ENCODE results near the gene HLA-DOA. TPM values are rescaled to one million over a fixed set of nuclear protein-coding genes. Genes with fewer than 3 reads are reported as not detected.

The HLA-DOA gene
- total RNA-seq, 1 experiment from 2014 or later, result 0.58 TPM

GRCh38 chr6:32962213-32962826 is 47.1 kb downstream of the HLA-DOA start:
- DNase-seq (ENCODE audit: low spot score), result no peak
- H3K36me3 ChIP-seq (ENCODE audit: insufficient read depth, low read length, poor library complexity, severe bottlenecking), result no peaks in the 10 kb centered on the region
- no peaks in the 10 kb centered on the region for H3K9me3 ChIP-seq (ENCODE audit: low read depth, low read length, poor library complexity, severe bottlenecking)
- intact Hi-C loops (cut with micrococcal nuclease; ENCODE audit: unreplicated experiment), result no loop called here
- H3K27me3 ChIP-seq (replicated peaks; ENCODE audit: insufficient read depth, low read depth, low read length, poor library complexity), result no peaks in the 10 kb centered on the region
- H3K27ac ChIP-seq (ENCODE audit: low read depth, low read length, poor library complexity, severe bottlenecking), result no peak overlapping the region
- TF ChIP-seq EZH2 (IDR thresholded peaks at IDR 0.05; ENCODE audit: borderline replicate concordance, low read depth, low read length, poor library complexity, severe bottlenecking) (no peak), CTCF (conservative IDR thresholded peaks at IDR 0.05; ENCODE audit: low read depth, low read length) (no peak)
- no peak overlapping the region for H3K4me3 ChIP-seq (ENCODE audit: low read depth, low read length, poor library complexity, severe bottlenecking)
- peaks cover 14% of the 10 kb centered on the region for H3K4me1 ChIP-seq (ENCODE audit: insufficient read depth, low read length, poor library complexity, severe bottlenecking)
- no TSS peak for BruUV-seq (replicated peaks)
- ChIA-PET CTCF (no interaction called here), POLR2A (ENCODE audit: low non-redundant PET) (no interaction called here)

GRCh38 chr6:32960563-32960962 is 48.8 kb downstream of the HLA-DOA start:
- no peaks in the 10 kb centered on the region for H3K27me3 ChIP-seq (replicated peaks; ENCODE audit: insufficient read depth, low read depth, low read length, poor library complexity)
- H3K9me3 ChIP-seq (ENCODE audit: low read depth, low read length, poor library complexity, severe bottlenecking), result no peaks in the 10 kb centered on the region
- H3K27ac ChIP-seq (ENCODE audit: low read depth, low read length, poor library complexity, severe bottlenecking), result no peak overlapping the region
- DNase-seq (ENCODE audit: low spot score), result no peak
- H3K4me1 ChIP-seq (ENCODE audit: insufficient read depth, low read length, poor library complexity, severe bottlenecking), result peaks cover 6% of the 10 kb centered on the region
- POLR2A ChIA-PET (ENCODE audit: low non-redundant PET), result no interaction called here
- intact Hi-C loops (cut with micrococcal nuclease; ENCODE audit: unreplicated experiment), result no loop called here
- no TSS peak for BruUV-seq (replicated peaks)
- CTCF ChIA-PET, result no interaction called here
- H3K4me3 ChIP-seq (ENCODE audit: low read depth, low read length, poor library complexity, severe bottlenecking), result no peak overlapping the region
- no peak for TF ChIP-seq CTCF (conservative IDR thresholded peaks at IDR 0.05; ENCODE audit: low read depth, low read length)
- no peak for TF ChIP-seq EZH2 (IDR thresholded peaks at IDR 0.05; ENCODE audit: borderline replicate concordance, low read depth, low read length, poor library complexity, severe bottlenecking)
- H3K36me3 ChIP-seq (ENCODE audit: insufficient read depth, low read length, poor library complexity, severe bottlenecking), result no peaks in the 10 kb centered on the region

GRCh38 chr6:32956176-32956575 is 53.2 kb downstream of the HLA-DOA start:
- intact Hi-C loops (cut with micrococcal nuclease; ENCODE audit: unreplicated experiment), result no loop called here
- Histone ChIP-seq H3K4me1 (ENCODE audit: insufficient read depth, low read length, poor library complexity, severe bottlenecking) (no peaks in the 10 kb centered on the region), H3K36me3 (ENCODE audit: insufficient read depth, low read length, poor library complexity, severe bottlenecking) (no peaks in the 10 kb centered on the region), H3K9me3 (ENCODE audit: low read depth, low read length, poor library complexity, severe bottlenecking) (no peaks in the 10 kb centered on the region), H3K4me3 (ENCODE audit: low read depth, low read length, poor library complexity, severe bottlenecking) (no peak overlapping the region), H3K27me3 (replicated peaks; ENCODE audit: insufficient read depth, low read depth, low read length, poor library complexity) (no peaks in the 10 kb centered on the region), H3K27ac (ENCODE audit: low read depth, low read length, poor library complexity, severe bottlenecking) (no peak overlapping the region)
- ChIA-PET CTCF (interaction anchor here (0.6 kb wide), 1 partner anchor 17 kb away, joined by 4 read pairs; no protein-coding TSS in a partner anchor), POLR2A (ENCODE audit: low non-redundant PET) (no interaction called here)
- TF ChIP-seq CTCF (conservative IDR thresholded peaks at IDR 0.05; ENCODE audit: low read depth, low read length) (no peak), EZH2 (IDR thresholded peaks at IDR 0.05; ENCODE audit: borderline replicate concordance, low read depth, low read length, poor library complexity, severe bottlenecking) (no peak)
- DNase-seq (ENCODE audit: low spot score), result no peak
- BruUV-seq (replicated peaks), result no TSS peak
